ENCODE data around the gene EVX1. TPM values are rescaled to one million over a fixed set of nuclear protein-coding genes. Genes with fewer than 3 reads are reported as not detected.
A peak's percentile ranks its signal among the peaks of the same experiment; 100 is the strongest.

Gene EVX1
- total RNA-seq, 1 experiment from 2014 or later = not detected

GRCh38 chr7:27202862-27203134 lies 39.8 kb upstream of the EVX1 start:
- no peak for DNase-seq
- H3K9me3 ChIP-seq = no peaks in the 10 kb centered on the region
- no peak overlapping the region for H3K4me3 ChIP-seq
- peaks cover 9% of the 10 kb centered on the region; the same call in 1 of the 2 replicates for H3K27me3 ChIP-seq
- no peaks in the 10 kb centered on the region for H3K36me3 ChIP-seq

DNA sequence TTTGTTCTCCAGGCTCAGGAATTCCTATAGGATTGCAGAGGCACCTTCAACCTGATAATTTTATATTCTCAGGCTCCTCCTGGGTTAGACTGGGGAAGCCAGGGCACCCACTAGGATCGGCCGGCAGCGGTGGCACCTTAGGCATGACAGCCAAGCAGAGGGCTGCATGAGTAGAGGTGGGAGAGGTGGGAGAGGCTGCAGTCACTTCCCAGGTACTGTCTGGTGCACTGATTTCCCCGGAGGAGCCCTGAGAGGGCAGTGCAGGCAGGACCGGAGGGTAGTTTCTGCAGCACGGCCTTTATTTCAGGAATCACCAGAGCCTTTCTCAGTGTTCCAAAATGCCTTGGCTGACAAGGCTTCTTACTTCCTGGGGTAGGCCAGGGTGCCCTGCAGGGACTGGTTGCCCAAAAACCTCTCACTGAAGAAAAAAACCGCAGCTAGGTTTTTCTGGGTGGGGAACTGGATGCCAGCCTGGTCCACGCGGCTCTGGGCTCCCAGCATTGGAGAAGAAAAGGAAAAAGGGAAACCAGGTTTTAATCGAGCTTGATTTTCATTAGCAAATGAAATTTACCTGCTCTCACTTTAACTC lies 39.1 kb upstream of the EVX1 start:
- H3K9me3 ChIP-seq = no peaks in the 10 kb centered on the region
- H3K36me3 ChIP-seq = no peaks in the 10 kb centered on the region
- no peak for DNase-seq
- peaks cover 7% of the 10 kb centered on the region; the same call in 1 of the 2 replicates for H3K27me3 ChIP-seq
- no peak overlapping the region for H3K4me3 ChIP-seq

GRCh38 chr7:27203964-27204594 lies 38.5 kb upstream of the EVX1 start:
- H3K27me3 ChIP-seq = peaks cover 5% of the 10 kb centered on the region; the same call in 1 of the 2 replicates
- no peaks in the 10 kb centered on the region for H3K36me3 ChIP-seq
- no peak overlapping the region for H3K4me3 ChIP-seq
- no peak for DNase-seq
- H3K9me3 ChIP-seq = no peaks in the 10 kb centered on the region

- no peaks in the 10 kb centered on the region for H3K9me3 ChIP-seq
- no peaks in the 10 kb centered on the region for H3K36me3 ChIP-seq
- H3K27me3 ChIP-seq = peaks cover 3% of the 10 kb centered on the region; the same call in 1 of the 2 replicates
- 0 out of 2 replicates have a peak overlapping the region, but pooled peaks have one; percentile 11 for H3K4me3 ChIP-seq
- no peak for DNase-seq
These were observed 37.7 kb upstream of the EVX1 start for GRCh38 chr7:27204851-27205322.

DNA sequence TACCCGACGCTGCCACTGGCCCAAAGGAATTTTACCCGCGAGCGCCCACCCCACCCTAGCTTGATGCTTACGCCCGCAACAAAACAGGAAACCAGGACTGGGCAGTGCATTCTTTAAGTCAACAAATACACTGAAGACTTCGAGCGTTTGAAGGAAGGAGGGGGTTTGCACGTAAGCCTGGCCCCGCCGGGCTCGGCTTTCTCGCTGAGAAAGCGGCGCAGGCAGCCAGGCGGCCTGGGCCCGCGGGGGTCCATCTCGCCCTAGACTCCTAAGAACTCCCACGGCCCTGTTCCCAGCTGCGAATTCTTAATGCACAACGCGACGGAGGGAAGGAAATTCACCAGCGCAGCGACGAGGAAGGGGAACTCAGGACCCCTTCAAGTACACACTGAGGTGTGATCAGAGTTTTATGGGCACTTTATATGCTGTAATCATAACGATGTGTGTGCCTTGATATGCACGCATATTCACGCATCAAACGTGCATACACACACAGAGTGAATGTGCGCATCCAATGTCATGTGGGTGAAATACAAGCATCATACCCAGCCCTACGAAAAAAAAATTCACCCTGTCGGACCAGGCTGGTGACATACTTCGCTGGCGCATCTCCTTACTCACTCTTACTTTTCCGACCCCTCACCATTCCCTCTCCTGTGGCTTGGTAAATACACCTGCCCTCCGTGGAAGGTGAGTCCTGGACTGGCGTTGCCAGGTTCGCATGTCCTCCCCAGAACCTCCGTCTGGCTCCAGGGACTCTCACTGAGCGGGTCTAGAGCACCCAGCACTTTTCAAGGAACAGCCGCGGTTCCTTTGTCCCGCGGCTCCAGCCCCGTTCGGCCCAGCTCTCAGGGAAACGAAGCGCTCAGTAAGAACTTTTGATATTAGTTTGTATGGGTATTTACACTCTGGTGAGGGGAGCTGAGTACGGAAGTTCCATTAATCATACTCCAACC lies 37.0 kb upstream of the EVX1 start:
- no peaks in the 10 kb centered on the region for H3K9me3 ChIP-seq
- peaks cover 3% of the 10 kb centered on the region; the same call in 1 of the 2 replicates for H3K27me3 ChIP-seq
- no peaks in the 10 kb centered on the region for H3K36me3 ChIP-seq
- DNase-seq = no peak
- H3K4me3 ChIP-seq = no peak overlapping the region

DNA sequence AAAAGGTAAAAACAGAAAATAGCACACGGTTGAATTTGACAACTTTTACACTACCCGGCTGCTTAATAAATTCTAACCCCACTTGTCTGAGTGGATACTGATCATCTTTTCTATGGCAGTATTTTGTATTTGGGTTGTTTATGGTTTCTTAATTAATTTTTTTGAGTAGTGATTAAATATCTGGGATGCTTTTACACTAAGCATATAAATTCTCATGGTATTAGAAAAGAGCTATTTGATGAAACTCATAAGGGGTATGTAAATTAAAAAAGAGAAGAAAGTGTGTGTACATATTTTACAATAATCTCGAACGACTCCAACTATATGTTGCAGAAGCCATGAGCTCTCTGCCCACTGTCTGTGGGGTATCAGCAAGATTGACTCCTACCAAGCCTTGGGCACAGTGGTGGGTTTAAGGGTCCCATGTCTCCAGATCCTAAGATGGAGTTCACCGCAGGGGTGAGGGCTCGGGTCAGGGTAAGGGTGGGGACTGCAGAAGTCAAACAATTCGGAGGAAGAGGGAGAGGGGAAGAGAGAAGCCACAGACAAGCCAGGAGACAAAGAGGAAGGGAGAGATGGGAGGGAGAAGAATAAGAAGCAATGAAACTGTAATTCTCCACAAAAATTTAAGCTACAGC lies 35.1 kb upstream of the EVX1 start:
- no peaks in the 10 kb centered on the region for H3K36me3 ChIP-seq
- H3K4me3 ChIP-seq = no peak overlapping the region
- H3K9me3 ChIP-seq = no peaks in the 10 kb centered on the region
- no peak for DNase-seq
- H3K27me3 ChIP-seq = peaks cover 3% of the 10 kb centered on the region; the same call in 1 of the 2 replicates

DNA sequence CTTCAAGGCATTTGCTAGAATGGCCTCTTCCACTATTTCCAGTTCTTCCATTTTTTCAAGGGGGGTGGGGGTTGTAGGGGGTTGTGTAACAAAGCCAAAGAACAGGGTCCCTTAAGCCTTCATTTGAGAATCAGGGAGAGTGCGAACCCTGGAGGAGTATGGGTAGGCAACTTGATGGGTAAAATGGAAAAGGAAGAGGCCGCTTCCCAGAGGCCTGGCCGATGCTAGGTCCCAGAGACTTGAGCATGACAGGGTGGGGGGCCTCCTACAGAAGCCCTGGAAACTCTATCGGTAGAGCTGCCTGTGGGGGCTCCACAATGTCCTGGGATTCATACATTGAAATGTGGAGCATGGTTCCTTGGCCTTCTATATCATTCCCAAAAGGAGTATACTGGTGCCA lies 33.6 kb upstream of the EVX1 start:
- H3K9me3 ChIP-seq = no peaks in the 10 kb centered on the region

GRCh38 chr7:27209933-27210440 lies 32.6 kb upstream of the EVX1 start:
- H3K36me3 ChIP-seq = no peaks in the 10 kb centered on the region
- no peak for DNase-seq
- no peaks in the 10 kb centered on the region for H3K9me3 ChIP-seq
- no peaks in the 10 kb centered on the region; the same call in 1 of the 2 replicates for H3K27me3 ChIP-seq
- no peak overlapping the region for H3K4me3 ChIP-seq

More for the DNA sequence above, 33.6 kb upstream of the EVX1 start:
- H3K36me3 ChIP-seq = no peaks in the 10 kb centered on the region
- H3K27me3 ChIP-seq = peaks cover 3% of the 10 kb centered on the region; the same call in 1 of the 2 replicates
- DNase-seq = no peak
- H3K4me3 ChIP-seq = no peak overlapping the region

GRCh38 chr7:27210441-27211083 lies 32.0 kb upstream of the EVX1 start:
- DNase-seq = peak; percentile 28

GRCh38 chr7:27211084-27211446 lies 31.5 kb upstream of the EVX1 start:
- Histone ChIP-seq H3K27me3 (no peaks in the 10 kb centered on the region), H3K36me3 (no peaks in the 10 kb centered on the region), H3K4me3 (no peak overlapping the region), H3K9me3 (no peaks in the 10 kb centered on the region)
- DNase-seq = no peak

More at GRCh38 chr7:27210441-27211083, 32.0 kb upstream of the EVX1 start:
- no peak overlapping the region for H3K4me3 ChIP-seq
- H3K27me3 ChIP-seq = no peaks in the 10 kb centered on the region
- no peaks in the 10 kb centered on the region for H3K9me3 ChIP-seq
- H3K36me3 ChIP-seq = no peaks in the 10 kb centered on the region

- Histone ChIP-seq H3K4me3 (no peak overlapping the region), H3K36me3 (no peaks in the 10 kb centered on the region), H3K27me3 (no peaks in the 10 kb centered on the region), H3K9me3 (no peaks in the 10 kb centered on the region)
- DNase-seq = no peak
These were observed 30.8 kb upstream of the EVX1 start for GRCh38 chr7:27211764-27212204.

DNA sequence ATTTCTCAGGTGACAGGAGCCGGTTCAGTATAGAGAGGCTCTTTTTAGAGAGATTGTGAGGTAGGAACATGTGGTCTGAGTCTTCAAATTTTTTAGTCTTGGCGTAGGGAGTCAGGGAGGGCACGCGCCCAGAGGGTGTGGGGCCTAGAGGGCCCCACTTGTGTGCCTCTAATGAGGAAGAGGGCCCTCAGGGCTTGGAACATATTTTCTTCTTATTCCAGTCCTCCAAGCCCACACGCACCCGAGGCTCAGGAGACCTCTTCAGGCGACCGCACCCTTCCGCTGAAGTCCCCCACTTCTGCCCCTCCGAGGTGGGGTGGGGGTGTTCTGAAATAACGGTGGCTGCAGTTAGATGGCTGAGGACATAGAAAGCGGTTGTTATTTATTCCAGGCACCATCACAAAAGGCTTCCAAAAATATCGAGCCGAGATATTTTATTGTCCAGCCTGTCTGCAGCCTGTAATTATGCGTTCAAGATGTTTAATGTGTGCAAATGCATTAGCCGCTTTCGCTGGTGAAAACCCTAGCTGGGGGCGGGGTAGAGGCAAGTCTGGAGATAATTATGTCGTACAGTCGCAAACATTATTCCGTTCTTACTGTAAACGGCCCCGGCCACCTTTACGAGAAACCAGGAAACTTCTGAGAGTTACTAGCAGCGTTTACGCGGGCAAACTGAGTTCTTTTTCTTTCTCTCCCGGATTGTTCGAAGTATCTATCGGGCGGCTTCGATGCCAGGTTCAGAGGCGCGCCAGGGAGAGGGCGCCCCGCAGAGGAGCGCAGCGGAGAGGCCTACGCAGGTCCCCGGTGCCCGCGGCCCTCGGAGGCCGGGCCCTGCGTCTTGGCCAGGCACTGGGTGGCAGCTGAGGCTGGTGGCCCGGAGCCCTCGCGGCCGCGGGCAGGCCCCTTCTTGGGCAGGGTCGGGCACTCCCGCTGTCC lies 29.8 kb upstream of the EVX1 start:
- Histone ChIP-seq H3K36me3 (no peaks in the 10 kb centered on the region), H3K27me3 (no peaks in the 10 kb centered on the region), H3K9me3 (no peaks in the 10 kb centered on the region), H3K4me3 (no peak overlapping the region)
- no peak for DNase-seq

DNA sequence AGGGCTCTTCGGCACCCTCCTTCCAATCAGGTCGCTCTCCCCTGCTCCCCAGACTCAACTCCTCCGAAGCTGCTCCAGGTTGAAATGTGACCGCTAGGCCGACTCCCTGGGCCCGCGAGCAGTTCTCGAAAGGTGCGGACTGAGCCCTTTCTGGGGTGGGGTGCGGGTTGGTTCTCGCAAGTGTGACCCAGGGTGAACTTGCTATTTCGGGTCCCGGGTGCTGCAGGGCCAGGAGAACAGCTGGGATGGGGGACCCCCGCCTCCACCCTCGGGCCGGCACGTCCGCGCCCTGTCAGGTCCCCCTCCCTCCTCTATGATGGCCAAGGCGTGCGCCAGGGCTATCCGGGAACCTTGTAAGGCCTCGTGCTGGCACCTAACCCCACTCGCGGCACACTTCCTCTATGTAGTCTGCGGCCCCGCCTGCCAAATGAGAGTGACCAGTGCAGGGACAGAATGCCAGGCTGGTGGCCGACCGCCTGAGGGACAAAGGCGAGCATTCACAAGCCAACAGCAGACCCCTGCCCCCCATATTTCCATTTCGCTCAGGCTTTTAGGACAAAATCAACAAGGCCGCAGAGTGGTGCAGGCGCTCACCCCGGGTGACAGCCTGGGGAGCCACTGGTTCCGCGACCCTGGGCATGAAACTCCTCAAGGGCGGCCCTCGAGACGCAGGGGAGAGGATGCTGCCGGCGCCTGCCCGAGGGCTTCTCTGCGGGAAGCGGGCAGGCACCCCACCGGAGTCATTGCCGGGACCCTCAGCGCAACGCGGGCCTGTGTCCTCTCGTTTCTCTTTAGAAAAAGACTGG lies 29.0 kb upstream of the EVX1 start:
- H3K9me3 ChIP-seq = no peaks in the 10 kb centered on the region
- DNase-seq = no peak
- no peak overlapping the region for H3K4me3 ChIP-seq
- no peaks in the 10 kb centered on the region for H3K27me3 ChIP-seq
- H3K36me3 ChIP-seq = no peaks in the 10 kb centered on the region

DNA sequence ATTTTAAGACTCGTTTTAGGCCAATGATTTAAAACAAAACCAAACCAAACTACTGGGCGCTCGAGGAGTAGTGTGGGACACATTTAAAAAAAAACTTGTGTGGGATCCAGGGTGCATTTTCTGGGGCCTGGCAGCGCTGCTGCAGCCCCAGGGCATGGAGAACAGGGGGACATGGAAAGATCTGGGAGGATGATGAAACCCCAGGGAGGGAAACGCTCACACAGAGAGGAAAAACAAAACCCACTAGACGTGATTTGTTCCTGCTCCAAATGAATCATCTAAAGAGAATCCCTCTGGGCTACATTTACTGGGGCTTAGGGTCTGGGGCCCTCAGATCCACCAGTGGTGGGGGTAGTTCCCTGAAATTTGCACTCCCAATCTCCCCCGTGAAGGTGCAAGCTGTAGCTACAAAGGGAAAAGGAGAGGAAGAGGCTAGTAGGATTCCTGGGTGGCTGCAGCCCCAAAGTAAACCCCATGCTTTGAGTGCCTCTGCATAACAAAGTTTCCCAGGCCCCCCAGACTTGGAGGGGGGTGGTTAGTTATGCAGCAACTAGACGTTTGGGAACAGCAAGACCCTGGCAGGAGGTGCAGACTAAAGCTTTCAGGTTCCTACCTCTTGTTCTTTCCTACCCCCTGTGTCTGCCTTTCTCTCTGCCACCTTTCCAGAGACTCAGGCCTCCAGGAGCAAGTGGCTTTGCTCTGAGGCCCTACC lies 28.2 kb upstream of the EVX1 start:
- Histone ChIP-seq H3K4me3 (no peak overlapping the region), H3K36me3 (no peaks in the 10 kb centered on the region), H3K9me3 (no peaks in the 10 kb centered on the region), H3K27me3 (no peaks in the 10 kb centered on the region)
- DNase-seq = no peak
